GM12878 (cell line): ENCODE results near the gene NAA38. TPM values are rescaled to one million over a fixed set of nuclear protein-coding genes. Genes with fewer than 3 reads are reported as not detected.
A peak's percentile ranks its signal among the peaks of the same experiment; 100 is the strongest.

Experiments
- BACH1 ChIP-seq: fragments of 450-650 bp; IDR thresholded peaks from 2 replicates; pipeline ENCODE4 v1.6.1; 2017; ENCODE audit warnings: mild to moderate bottlenecking, borderline replicate concordance
- CBFB ChIP-seq: IDR thresholded peaks from 2 replicates; pipeline ENCODE4 v1.6.1; 2016; ENCODE audit warnings: antibody characterized with exemption, low read depth
- ESRRA ChIP-seq: IDR thresholded peaks from 2 replicates; pipeline ENCODE4 v1.6.1; 2012; ENCODE audit warnings: mild to moderate bottlenecking, low read length, improper control_type of control experiment
- HDAC6 ChIP-seq: fragments of 200-600 bp; sonication (generic); IDR thresholded peaks from one replicate; pipeline ENCODE4 v1.8.0; 2017; ENCODE audit warnings: antibody characterized with exemption; ENCODE audit not compliant: unreplicated experiment
- IKZF1 ChIP-seq: fragments of 450-650 bp; conservative IDR thresholded peaks from 2 replicates; pipeline ENCODE4 v1.6.1; 2017; ENCODE audit warnings: antibody characterized with exemption, mild to moderate bottlenecking
- LARP7 ChIP-seq: fragments of 450-650 bp; IDR thresholded peaks from 2 replicates; pipeline ENCODE4 v1.6.1; 2017; ENCODE audit warnings: mild to moderate bottlenecking
- MEF2B ChIP-seq: fragments of 450-650 bp; IDR thresholded peaks from 2 replicates; pipeline ENCODE4 v1.6.1; 2018; ENCODE audit warnings: mild to moderate bottlenecking, moderate library complexity; ENCODE audit not compliant: partially characterized antibody, poor library complexity, severe bottlenecking
- NFXL1 ChIP-seq: fragments of 450-650 bp; IDR thresholded peaks from 2 replicates; pipeline ENCODE4 v1.6.1; 2017; ENCODE audit warnings: antibody characterized with exemption, mild to moderate bottlenecking, borderline replicate concordance
- NR2F1 ChIP-seq: fragments of 450-650 bp; conservative IDR thresholded peaks from 2 replicates; pipeline ENCODE4 v1.6.1; 2017; ENCODE audit warnings: mild to moderate bottlenecking
- NRF1 ChIP-seq: conservative IDR thresholded peaks from 2 replicates; pipeline ENCODE4 v1.6.1; 2011; ENCODE audit warnings: mild to moderate bottlenecking, low read depth, low read length, improper control_type of control experiment
- RUNX3 ChIP-seq: IDR thresholded peaks from 2 replicates; pipeline ENCODE4 v1.6.1; 2012; ENCODE audit warnings: low read length, inconsistent platforms
- polyA plus RNA-seq, 11 experiments: library from polyadenylated mRNA; depleted of rRNA in 4 of 11; unstranded in 6 of 11; stranded (reverse) in 5 of 11; fragments of >200 nt; fragmentation: Nextera tagmentation in 4 of 11; fragmentation: Illumina TruSeq in 1 of 11; extraction: Ambion mirVana in 4 of 11; extraction: Trizol in 1 of 11; gene quantifications; 1 replicate in 1 of 11; 2 replicates in 10 of 11; pipeline versions ENCODE4 v1.2.1 to v1.2.3, GENCODE V29; 2011 to 2016; ENCODE audit warnings: inconsistent platforms in 2 of 11, missing spikeins in 2 of 11, low read depth in 1 of 11
- total RNA-seq, 4 experiments: library from RNA; depleted of rRNA in 3 of 4; stranded (reverse); fragments of >200 nt in 3 of 4; fragmentation: Illumina TruSeq in 1 of 4; extraction: Trizol in 1 of 4; gene quantifications; 2 replicates each; pipeline versions ENCODE4 v1.2.1 to v1.2.3, GENCODE V29; 2013 to 2021
- TF ChIP-seq, protein P1 (sequence below): fragments of 450-650 bp; IDR thresholded peaks from 2 replicates; pipeline ENCODE4 v1.6.1; 2017; ENCODE audit warnings: mild to moderate bottlenecking, moderate library complexity
- TF ChIP-seq, protein P2 (sequence below): fragments of 450-650 bp; conservative IDR thresholded peaks from 2 replicates; pipeline ENCODE4 v1.6.1; 2017; ENCODE audit warnings: mild to moderate bottlenecking, moderate library complexity

The NAA38 gene
- total and polyA plus RNA-seq, 10 of the 15 experiments (the other 5 are each of a cell fraction or from before 2014, with no cell fraction given): 31.5 to 337 (median 215) TPM

GRCh38 chr17:7886227-7887037 is 29.1 kb upstream of the NAA38 start (continued):
- TF ChIP-seq, protein P1, sequence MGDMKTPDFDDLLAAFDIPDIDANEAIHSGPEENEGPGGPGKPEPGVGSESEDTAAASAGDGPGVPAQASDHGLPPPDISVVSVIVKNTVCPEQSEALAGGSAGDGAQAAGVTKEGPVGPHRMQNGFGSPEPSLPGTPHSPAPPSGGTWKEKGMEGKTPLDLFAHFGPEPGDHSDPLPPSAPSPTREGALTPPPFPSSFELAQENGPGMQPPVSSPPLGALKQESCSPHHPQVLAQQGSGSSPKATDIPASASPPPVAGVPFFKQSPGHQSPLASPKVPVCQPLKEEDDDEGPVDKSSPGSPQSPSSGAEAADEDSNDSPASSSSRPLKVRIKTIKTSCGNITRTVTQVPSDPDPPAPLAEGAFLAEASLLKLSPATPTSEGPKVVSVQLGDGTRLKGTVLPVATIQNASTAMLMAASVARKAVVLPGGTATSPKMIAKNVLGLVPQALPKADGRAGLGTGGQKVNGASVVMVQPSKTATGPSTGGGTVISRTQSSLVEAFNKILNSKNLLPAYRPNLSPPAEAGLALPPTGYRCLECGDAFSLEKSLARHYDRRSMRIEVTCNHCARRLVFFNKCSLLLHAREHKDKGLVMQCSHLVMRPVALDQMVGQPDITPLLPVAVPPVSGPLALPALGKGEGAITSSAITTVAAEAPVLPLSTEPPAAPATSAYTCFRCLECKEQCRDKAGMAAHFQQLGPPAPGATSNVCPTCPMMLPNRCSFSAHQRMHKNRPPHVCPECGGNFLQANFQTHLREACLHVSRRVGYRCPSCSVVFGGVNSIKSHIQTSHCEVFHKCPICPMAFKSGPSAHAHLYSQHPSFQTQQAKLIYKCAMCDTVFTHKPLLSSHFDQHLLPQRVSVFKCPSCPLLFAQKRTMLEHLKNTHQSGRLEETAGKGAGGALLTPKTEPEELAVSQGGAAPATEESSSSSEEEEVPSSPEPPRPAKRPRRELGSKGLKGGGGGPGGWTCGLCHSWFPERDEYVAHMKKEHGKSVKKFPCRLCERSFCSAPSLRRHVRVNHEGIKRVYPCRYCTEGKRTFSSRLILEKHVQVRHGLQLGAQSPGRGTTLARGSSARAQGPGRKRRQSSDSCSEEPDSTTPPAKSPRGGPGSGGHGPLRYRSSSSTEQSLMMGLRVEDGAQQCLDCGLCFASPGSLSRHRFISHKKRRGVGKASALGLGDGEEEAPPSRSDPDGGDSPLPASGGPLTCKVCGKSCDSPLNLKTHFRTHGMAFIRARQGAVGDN: 0 out of 2 replicates have a peak, but pooled peaks have one; percentile 10
- no peak for TF ChIP-seq NFXL1
- no peak for TF ChIP-seq NRF1
- TF ChIP-seq BACH1: 0 out of 2 replicates have a peak, but pooled peaks have one; percentile 23
- TF ChIP-seq LARP7: 0 out of 2 replicates have a peak, but pooled peaks have one; percentile 4
- TF ChIP-seq RUNX3: 0 out of 2 replicates have a peak, but pooled peaks have one; percentile 12
- 0 out of 2 replicates have a peak, but pooled peaks have one; percentile 6 for TF ChIP-seq IKZF1
- TF ChIP-seq HDAC6: no peak
- no peak for TF ChIP-seq CBFB
- TF ChIP-seq, protein P2, sequence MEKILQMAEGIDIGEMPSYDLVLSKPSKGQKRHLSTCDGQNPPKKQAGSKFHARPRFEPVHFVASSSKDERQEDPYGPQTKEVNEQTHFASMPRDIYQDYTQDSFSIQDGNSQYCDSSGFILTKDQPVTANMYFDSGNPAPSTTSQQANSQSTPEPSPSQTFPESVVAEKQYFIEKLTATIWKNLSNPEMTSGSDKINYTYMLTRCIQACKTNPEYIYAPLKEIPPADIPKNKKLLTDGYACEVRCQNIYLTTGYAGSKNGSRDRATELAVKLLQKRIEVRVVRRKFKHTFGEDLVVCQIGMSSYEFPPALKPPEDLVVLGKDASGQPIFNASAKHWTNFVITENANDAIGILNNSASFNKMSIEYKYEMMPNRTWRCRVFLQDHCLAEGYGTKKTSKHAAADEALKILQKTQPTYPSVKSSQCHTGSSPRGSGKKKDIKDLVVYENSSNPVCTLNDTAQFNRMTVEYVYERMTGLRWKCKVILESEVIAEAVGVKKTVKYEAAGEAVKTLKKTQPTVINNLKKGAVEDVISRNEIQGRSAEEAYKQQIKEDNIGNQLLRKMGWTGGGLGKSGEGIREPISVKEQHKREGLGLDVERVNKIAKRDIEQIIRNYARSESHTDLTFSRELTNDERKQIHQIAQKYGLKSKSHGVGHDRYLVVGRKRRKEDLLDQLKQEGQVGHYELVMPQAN: peak; percentile 47; the same call in 1 of the 2 replicates
- 0 out of 2 replicates have a peak, but pooled peaks have one; percentile 48 for TF ChIP-seq NR2F1
- no peak for TF ChIP-seq MEF2B
- TF ChIP-seq ESRRA: no peak
